ENCODE measurements around the gene FBXO47. TPM values are rescaled to one million over a fixed set of nuclear protein-coding genes. Genes with fewer than 3 reads are reported as not detected.

Gene FBXO47
- total RNA-seq, 1 experiment from 2014 or later, result not detected

DNA sequence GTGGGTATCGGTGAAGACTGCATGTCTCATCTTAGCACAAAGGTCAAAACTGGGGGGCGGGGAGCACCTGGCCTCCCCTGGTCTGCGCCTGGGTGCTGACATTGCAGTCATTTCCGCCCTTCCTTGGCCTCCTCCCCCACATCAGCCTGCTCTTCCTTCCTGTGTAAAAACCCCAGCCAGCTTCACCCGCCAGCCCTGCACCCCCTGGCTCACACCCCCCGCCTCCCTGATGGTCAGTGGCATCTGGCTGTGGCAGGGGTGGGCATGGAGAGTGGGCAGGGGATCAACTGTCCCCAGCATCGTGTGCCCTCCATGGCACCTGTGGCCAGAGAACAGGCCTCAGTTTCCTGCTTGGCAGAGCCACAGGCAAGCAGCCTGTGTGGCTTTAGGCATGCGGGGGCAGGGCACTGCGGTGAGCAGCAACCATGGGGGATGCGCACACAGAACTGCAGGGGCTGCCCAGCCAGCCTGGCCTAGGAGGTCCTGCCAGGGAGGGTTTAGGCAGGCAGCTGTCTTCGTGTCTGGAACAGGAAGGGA, 68.3 kb downstream of the FBXO47 start:
- no peaks in the 10 kb centered on the region for H3K9me3 ChIP-seq

DNA sequence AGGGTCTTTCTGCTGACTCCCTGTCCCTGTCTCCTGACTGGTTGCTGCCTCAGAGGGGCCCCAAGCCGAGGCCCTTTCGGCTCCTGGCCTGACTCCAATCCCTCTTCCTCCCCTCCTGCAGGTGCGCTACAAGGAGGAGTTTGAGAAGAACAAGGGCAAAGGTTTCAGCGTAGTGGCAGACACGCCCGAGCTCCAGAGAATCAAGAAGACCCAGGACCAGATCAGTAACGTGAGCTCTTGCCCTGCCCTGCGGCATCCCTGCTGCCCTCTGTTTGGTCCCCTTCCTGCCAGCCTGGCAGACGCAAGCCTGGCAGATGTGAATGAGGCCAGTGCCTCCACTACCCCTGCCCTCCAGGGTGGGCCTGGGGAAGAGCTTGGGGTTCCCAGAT, 68.9 kb downstream of the FBXO47 start:
- no peaks in the 10 kb centered on the region for H3K9me3 ChIP-seq
- DNase-seq, result no peak
- H3K27me3 ChIP-seq, result no peaks in the 10 kb centered on the region
- H3K36me3 ChIP-seq, result peaks cover 86% of the 10 kb centered on the region
- H3K4me3 ChIP-seq, result no peak overlapping the region

More for the DNA sequence above, 68.3 kb downstream of the FBXO47 start:
- Histone ChIP-seq H3K4me3 (no peak overlapping the region), H3K27me3 (no peaks in the 10 kb centered on the region), H3K36me3 (peaks cover 87% of the 10 kb centered on the region)
- no peak for DNase-seq

DNA sequence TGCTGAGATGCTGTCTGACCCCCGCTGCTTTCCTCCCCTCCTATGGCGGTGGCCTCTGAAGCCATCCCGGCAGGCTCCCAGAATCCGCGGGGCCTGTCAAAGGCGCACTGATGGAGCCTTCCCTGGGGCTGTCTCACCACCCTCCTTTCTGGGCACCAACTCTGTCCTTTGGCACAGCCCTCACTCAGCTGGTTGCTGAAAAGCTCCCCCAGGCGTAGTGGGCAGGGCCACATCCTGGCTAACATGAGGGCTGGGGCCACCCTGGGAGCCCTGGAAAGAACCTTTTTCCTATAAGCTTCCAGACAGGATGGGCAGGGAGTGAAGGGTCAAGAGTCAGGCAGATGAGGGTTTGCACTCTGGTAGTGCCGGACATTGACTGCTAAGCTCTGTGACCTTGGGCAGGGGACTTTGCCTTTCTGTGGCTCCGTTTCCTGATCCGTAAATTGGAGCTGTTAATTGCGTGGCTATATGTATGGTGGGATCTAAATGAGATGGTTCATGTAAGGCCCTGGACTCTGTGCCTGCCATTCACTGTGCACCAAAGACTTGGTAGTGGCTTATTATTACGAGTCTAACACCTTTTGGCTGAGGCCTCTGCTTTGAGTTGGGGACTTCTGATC, 69.4 kb downstream of the FBXO47 start:
- no peak for DNase-seq
- peaks cover 86% of the 10 kb centered on the region for H3K36me3 ChIP-seq

DNA sequence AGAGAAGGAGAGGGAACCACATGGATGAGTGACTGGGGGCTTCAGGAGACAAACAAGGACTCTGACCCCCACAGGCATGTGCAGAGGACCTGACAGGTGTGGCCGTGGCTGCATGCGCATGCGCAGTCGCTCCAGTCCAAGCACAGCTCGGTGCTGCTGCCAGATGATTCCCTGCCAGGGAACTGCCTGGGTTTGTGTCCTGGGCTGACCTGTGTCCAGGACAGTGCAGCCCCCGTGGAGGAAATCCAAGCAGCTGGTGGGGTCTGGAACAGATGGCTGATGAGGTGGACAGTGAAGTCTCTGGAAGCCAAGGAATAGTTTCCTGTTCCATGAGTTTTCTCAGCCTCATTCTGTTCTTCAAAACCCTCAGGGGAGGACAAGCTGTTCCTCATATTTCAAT, 70.0 kb downstream of the FBXO47 start:
- Histone ChIP-seq H3K4me3 (no peak overlapping the region), H3K36me3 (peaks cover 90% of the 10 kb centered on the region), H3K9me3 (no peaks in the 10 kb centered on the region), H3K27me3 (no peaks in the 10 kb centered on the region)
- DNase-seq, result no peak

More for the DNA sequence above, 69.4 kb downstream of the FBXO47 start:
- H3K9me3 ChIP-seq, result no peaks in the 10 kb centered on the region
- H3K27me3 ChIP-seq, result no peaks in the 10 kb centered on the region
- H3K4me3 ChIP-seq, result no peak overlapping the region

DNA sequence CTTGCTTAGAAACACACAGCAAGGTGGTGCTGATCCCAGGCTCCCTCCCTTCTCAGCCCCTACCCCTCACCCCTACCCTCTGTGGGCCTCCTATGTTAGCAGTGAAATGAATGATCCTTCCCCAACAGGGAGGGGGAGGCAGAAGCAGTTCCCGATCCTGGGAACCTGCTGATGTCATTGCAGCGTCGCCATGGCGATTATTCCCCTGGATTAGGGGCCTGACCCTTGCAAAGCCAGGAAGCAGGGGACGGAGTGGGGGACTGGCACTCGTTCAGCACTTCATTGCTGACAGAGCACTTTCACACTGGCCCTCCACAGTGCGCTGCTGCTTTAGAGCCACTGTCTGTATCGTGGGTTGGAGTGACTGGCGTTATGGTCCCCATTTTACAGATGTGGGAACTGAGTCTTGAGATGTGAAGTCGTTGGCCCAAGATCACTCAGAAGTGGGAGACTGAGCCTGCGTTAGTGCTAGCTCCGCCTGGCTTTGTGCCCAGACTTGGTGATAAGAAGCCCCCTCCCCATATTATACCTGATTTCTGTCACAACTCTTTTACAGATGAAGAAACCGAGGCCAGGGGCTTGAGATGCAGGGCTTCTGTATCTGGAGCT, 70.8 kb downstream of the FBXO47 start:
- DNase-seq, result no peak
- peaks cover 89% of the 10 kb centered on the region for H3K36me3 ChIP-seq
- no peaks in the 10 kb centered on the region for H3K27me3 ChIP-seq
- H3K4me3 ChIP-seq, result no peak overlapping the region
- H3K9me3 ChIP-seq, result no peaks in the 10 kb centered on the region

DNA sequence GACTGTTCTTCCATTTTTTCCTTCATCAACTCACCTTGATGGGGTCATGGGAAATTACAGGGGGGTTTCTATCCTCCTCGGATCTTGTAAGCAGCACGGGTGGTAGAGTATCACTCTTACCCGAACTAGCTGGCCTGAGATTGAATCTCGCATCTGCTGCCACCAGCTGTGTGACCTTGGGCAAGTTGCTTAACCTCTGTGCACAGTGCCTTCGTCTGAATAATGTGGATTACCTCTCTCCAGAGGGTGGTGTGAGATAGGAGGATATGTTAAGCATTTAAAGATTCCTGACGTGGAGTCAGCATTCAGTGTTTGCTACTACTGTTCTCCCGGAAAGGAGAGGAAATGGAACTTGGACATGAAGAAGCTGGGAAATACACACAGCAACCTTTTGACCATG, 72.9 kb downstream of the FBXO47 start:
- no peaks in the 10 kb centered on the region for H3K27me3 ChIP-seq
- H3K4me3 ChIP-seq, result no peak overlapping the region
- no peaks in the 10 kb centered on the region for H3K9me3 ChIP-seq
- no peak for DNase-seq
- H3K36me3 ChIP-seq, result peaks cover 94% of the 10 kb centered on the region

DNA sequence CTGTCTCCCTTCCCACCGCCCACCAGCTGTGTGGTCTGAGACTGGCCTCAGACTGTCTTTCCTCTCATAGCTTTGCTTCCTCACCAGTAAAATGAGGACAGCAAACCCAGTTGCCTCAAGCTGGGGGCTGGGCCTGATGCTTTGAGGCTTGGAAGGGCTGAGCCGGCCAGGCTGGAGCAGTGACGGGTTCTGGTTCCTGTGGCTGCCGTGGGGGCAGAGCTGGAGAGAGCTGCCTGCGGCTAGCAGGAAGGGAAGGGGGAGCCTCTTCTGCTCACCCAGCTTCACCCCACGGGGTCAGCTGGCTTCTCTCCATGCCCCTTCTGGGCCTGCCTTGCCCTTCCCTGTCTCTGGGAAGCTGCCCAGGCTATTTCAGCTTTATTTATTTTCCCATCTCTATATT, 73.6 kb downstream of the FBXO47 start:
- H3K4me3 ChIP-seq, result no peak overlapping the region
- DNase-seq, result no peak
- H3K36me3 ChIP-seq, result peaks cover 94% of the 10 kb centered on the region
- H3K27me3 ChIP-seq, result no peaks in the 10 kb centered on the region
- H3K9me3 ChIP-seq, result no peaks in the 10 kb centered on the region

DNA sequence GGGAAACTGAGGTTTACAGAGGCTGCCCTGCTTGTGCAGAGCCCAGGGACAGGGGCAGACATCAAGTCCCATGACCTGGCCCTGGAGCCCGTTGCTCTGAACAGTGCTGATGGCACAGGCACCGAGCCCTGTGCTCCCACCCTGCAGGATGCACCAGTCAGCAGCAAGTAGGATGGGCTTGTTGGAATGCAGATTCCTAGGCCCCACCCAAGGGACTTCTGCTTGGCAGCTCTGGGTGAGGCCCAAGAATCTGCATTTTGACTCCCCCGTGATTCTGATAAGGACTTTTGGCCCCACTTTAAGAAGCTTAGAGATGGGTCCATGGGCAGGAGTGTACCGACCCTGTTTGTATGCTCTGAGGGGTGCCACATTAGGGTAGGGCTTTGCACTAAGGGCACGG, 74.1 kb downstream of the FBXO47 start:
- DNase-seq, result no peak
- no peaks in the 10 kb centered on the region for H3K9me3 ChIP-seq
- no peak overlapping the region for H3K4me3 ChIP-seq
- H3K27me3 ChIP-seq, result no peaks in the 10 kb centered on the region
- H3K36me3 ChIP-seq, result peaks cover 94% of the 10 kb centered on the region

DNA sequence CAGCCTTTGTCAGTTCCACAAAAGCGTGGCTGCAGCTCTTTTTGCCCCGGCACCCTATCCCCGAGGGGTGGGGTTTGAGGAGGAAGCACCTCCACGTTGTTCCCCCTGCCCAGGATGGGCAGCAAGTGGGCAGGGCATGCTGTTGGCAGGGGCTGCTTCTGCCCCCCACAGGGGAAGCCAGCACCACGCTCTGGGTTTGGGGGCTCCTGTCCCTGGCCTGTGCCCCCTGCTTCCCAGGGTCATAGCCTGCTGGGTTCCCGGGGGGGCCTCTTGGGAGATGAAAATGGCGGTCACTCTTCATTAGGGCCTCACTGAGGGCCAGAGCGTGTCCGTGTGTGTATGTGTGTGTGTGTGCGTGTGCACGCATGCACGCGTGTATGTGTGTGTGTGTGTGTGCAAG, 74.6 kb downstream of the FBXO47 start:
- DNase-seq, result no peak

DNA sequence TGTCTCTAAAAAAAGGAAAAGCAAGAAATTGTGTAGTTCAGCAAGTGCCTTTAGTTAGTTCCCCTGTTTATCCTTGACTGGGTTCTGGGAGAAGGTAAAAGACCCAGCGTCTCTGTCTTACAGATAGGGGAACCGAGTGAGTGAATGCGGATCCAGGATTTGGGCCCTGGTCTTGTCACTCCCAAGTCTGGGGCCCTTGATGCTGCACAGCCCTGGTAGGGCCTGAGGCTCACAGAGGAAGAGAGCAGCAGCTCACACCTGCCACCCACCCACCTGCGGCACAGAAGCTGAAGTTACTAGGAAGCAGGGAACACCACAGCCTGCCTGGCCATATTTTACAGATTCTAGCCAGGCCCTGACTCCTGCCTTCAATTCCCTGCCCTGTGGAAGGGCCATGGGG, 75.1 kb downstream of the FBXO47 start:
- Histone ChIP-seq H3K36me3 (peaks cover 94% of the 10 kb centered on the region), H3K4me3 (no peak overlapping the region), H3K9me3 (no peaks in the 10 kb centered on the region), H3K27me3 (no peaks in the 10 kb centered on the region)
- no peak for DNase-seq

More for the DNA sequence above, 74.6 kb downstream of the FBXO47 start:
- Histone ChIP-seq H3K4me3 (no peak overlapping the region), H3K27me3 (no peaks in the 10 kb centered on the region), H3K36me3 (peaks cover 94% of the 10 kb centered on the region), H3K9me3 (no peaks in the 10 kb centered on the region)

DNA sequence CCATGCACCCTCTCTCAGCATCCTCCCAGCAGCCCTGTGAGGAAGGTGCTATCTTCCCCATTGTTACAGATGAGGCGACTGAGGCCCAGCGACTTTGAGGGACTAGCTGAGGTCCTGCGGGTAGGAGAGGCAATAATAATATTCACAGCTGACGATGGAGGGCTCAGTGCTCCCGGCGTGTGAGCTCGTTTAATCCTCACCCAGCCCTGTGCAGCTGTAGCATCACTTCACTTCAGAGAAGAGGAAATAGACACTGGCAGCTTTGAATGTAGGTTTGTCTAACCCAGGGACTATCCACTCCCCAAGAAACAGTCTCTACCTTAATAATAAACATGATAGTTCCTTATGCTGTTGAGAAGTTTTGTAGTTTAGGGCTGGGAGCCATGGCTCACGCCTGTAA, 75.8 kb downstream of the FBXO47 start:
- DNase-seq, result no peak
- Histone ChIP-seq H3K4me3 (no peak overlapping the region), H3K27me3 (no peaks in the 10 kb centered on the region), H3K9me3 (no peaks in the 10 kb centered on the region), H3K36me3 (peaks cover 94% of the 10 kb centered on the region)

DNA sequence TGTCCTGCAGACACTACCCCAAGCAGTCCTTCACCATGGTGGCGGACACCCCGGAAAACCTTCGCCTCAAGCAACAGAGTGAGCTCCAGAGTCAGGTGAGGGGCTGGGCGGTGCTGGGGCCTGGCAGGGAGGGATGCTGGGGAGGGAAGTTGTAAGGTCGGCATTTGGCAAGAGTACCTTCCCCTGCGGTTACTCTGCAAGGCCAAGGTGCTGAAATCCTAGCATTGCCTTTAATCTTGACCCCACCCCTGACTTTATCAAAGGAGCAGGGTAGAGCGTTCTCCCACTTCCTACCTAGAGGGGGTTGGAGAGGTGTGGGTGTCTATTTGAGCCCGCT, 76.8 kb downstream of the FBXO47 start:
- H3K4me3 ChIP-seq, result no peak overlapping the region
- no peaks in the 10 kb centered on the region for H3K9me3 ChIP-seq
- H3K27me3 ChIP-seq, result no peaks in the 10 kb centered on the region
- H3K36me3 ChIP-seq, result peaks cover 94% of the 10 kb centered on the region
- DNase-seq, result no peak

DNA sequence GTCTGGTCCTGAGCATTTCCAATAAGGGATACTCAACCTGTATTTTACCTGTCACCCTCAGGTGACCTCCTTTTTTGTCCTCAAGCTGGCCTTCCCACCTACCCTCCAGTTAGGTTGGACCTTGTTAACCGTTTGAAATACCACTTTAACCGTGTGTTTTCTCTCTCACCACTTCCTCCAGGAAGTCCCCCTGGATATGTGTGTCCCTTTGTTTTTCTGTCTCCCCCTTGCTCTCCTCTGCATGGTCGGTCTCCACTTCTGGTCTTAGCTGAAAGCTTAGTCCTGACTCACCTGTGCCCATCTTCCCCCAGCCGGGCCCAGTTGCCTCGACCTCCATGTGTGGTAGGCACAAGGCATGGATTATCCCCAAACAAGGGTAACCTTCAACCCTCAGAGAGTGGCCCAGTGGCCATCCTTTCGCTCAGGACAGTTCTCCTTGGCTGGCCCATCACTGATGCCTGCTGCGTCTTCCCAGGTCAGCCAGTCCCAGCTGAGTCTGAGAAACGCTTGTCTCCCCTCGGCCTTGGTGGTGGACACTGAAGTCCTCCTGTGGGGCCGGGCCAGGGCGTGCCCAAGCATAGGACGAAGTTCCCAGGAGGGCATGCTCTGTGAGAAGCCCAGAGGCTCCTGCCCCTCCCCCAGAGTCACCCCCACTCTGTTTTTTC, 77.3 kb downstream of the FBXO47 start:
- DNase-seq, result no peak
- H3K36me3 ChIP-seq, result peaks cover 96% of the 10 kb centered on the region
- no peaks in the 10 kb centered on the region for H3K27me3 ChIP-seq
- H3K9me3 ChIP-seq, result no peaks in the 10 kb centered on the region
- H3K4me3 ChIP-seq, result no peak overlapping the region

DNA sequence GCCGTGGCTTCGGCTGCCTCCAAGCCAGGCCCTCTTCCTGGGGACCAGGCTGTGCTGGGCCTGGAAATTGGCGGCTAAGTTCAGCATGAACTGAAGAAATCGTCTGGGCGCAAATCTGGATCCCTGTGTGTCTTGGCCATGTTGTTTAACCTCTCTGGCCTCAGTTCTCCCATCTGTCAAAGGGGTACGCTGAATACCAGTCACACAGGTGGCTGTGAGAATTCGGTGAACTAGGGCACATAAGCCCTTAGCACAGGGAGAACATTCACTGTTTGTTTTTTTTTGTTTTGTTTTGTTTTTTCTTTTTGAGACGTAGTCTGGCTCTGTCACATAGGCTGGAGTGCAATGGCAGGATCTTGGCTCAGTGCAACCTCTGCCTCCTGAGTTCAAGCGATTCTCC, 78.4 kb downstream of the FBXO47 start:
- DNase-seq, result no peak

DNA sequence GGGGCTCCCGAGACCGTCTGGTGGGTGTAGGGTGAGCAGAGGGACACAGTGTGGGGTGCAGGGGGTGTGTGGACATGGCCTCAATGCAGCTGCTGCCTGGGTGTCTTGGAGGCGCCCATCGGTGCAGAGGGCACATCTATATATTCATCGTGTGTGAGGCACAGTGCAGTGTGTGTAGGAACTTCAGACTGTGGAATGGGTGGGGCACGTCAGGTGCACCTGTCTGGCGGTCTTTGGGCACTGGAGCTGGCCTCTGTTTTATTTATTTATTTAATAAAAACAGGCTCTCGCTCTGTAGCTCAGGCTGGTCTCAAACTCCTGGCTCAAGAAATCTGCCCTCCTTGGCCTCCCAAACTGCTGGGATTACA, 80.6 kb downstream of the FBXO47 start:
- H3K27me3 ChIP-seq, result no peaks in the 10 kb centered on the region
- no peak overlapping the region for H3K4me3 ChIP-seq
- H3K9me3 ChIP-seq, result no peaks in the 10 kb centered on the region
- no peak for DNase-seq
- peaks cover 96% of the 10 kb centered on the region for H3K36me3 ChIP-seq

More for the DNA sequence above, 78.4 kb downstream of the FBXO47 start:
- Histone ChIP-seq H3K9me3 (no peaks in the 10 kb centered on the region), H3K27me3 (no peaks in the 10 kb centered on the region), H3K4me3 (no peak overlapping the region), H3K36me3 (peaks cover 94% of the 10 kb centered on the region)

All from MG63 (cell line).